IMR-90 (cell line): ENCODE measurements around the gene KMT5C. TPM values are rescaled to one million over a fixed set of nuclear protein-coding genes. Genes with fewer than 3 reads are reported as not detected.

Experiments
- ATAC-seq: fragments of 200-7000 bp; cut with Tn5 transposase; 2 replicates; pipeline ENCODE4 v1.9.1; 2020; ENCODE audit warnings: low read depth, mild to moderate bottlenecking, moderate library complexity
- BruUV-seq: library from RNA; stranded (reverse); fragments of 400-500 nt; replicated peaks from 2 replicates; lab custom pipeline; 2021; lab: Mats Ljungman, UMichigan
- CTCF ChIA-PET: fragments of 300-600 bp; formaldehyde crosslinking; extraction: SDS; loops from one replicate; lab custom pipeline; 2021; ENCODE audit warnings: antibody characterized with exemption; lab: Yijun Ruan, JAX
- POLR2A ChIA-PET: fragments of 300-600 bp; sonication (Branson Sonifier 250); formaldehyde crosslinking; loops from one replicate; lab custom pipeline; 2022; ENCODE audit warnings: antibody characterized with exemption; ENCODE audit not compliant: unreplicated experiment; lab: Charles Lee
- DNase-seq: peaks from one replicate; pipeline ENCODE4 v3.0.0; 2013
- H2AFZ ChIP-seq: replicated peaks from 2 replicates; pipeline ENCODE3; 2013; ENCODE audit warnings: low read length, mild to moderate bottlenecking; ENCODE audit not compliant: poor library complexity
- H2AK5ac ChIP-seq: 2 replicates; pipeline ENCODE4 v1.6.1; 2013; ENCODE audit warnings: low read depth, low read length, inconsistent platforms
- H2AK9ac ChIP-seq: replicated peaks from 2 replicates; pipeline ENCODE3; 2013; ENCODE audit warnings: mild to moderate bottlenecking, low read depth, low read length, moderate library complexity; ENCODE audit not compliant: poor library complexity
- H2BK120ac ChIP-seq: 2 replicates; pipeline ENCODE4 v1.6.1; 2013; ENCODE audit warnings: low read depth, low read length, inconsistent platforms
- H2BK15ac ChIP-seq: 3 replicates; pipeline ENCODE4 v1.6.1; 2013; ENCODE audit warnings: low read depth, low read length, inconsistent platforms
- H2BK20ac ChIP-seq: 2 replicates; pipeline ENCODE4 v1.6.1; 2013; ENCODE audit warnings: low read depth, mild to moderate bottlenecking, inconsistent platforms, low read length, moderate library complexity
- H2BK5ac ChIP-seq: 2 replicates; pipeline ENCODE4 v1.6.1; 2013; ENCODE audit warnings: mild to moderate bottlenecking, low read depth, low read length, inconsistent platforms; ENCODE audit not compliant: poor library complexity, severe bottlenecking
- H3K14ac ChIP-seq: replicated peaks from 2 replicates; pipeline ENCODE4 v1.6.1; 2013; ENCODE audit warnings: low read depth, low read length, inconsistent platforms
- H3K18ac ChIP-seq: 2 replicates; pipeline ENCODE4 v1.6.1; 2013; ENCODE audit warnings: low read depth, low read length, control low read depth
- H3K23ac ChIP-seq: 2 replicates; pipeline ENCODE4 v1.6.1; 2013; ENCODE audit warnings: low read depth, low read length, inconsistent platforms
- H3K27ac ChIP-seq: 2 replicates; pipeline ENCODE4 v1.5.1; 2013; ENCODE audit warnings: mild to moderate bottlenecking, control low read depth, low read length; ENCODE audit not compliant: insufficient read depth
- H3K27me3 ChIP-seq: 2 replicates; pipeline ENCODE4 v1.6.1; 2013; ENCODE audit warnings: low read length; ENCODE audit not compliant: control insufficient read depth, insufficient read depth
- H3K36me3 ChIP-seq: 2 replicates; pipeline ENCODE4 v1.6.1; 2013; ENCODE audit warnings: low read length, mixed read lengths; ENCODE audit not compliant: control insufficient read depth, insufficient read depth
- H3K4ac ChIP-seq: 2 replicates; pipeline ENCODE4 v1.6.1; 2013; ENCODE audit warnings: low read depth, low read length, inconsistent platforms
- H3K4me1 ChIP-seq: 2 replicates; pipeline ENCODE4 v1.6.1; 2013; ENCODE audit warnings: low read length, mixed read lengths; ENCODE audit not compliant: control insufficient read depth, insufficient read depth
- H3K4me2 ChIP-seq: 2 replicates; pipeline ENCODE4 v1.6.1; 2013; ENCODE audit warnings: low read depth, mild to moderate bottlenecking, control low read depth, low read length, moderate library complexity
- H3K4me3 ChIP-seq: 2 replicates; pipeline ENCODE4 v1.5.1; 2013; ENCODE audit warnings: low read depth, mild to moderate bottlenecking, control low read depth, low read length, moderate library complexity; ENCODE audit not compliant: insufficient read depth
- H3K56ac ChIP-seq: 2 replicates; pipeline ENCODE4 v1.6.1; 2013; ENCODE audit warnings: low read length, inconsistent platforms; ENCODE audit not compliant: insufficient read depth; ENCODE audit errors: extremely low read depth
- H3K79me1 ChIP-seq, 2 experiments: 2 replicates each; pipeline ENCODE4 v1.6.1; 2013; ENCODE audit warnings: low read length in 2 of 2, inconsistent platforms in 1 of 2, low read depth in 1 of 2
- H3K9ac ChIP-seq: 2 replicates; pipeline ENCODE4 v1.6.1; 2013; ENCODE audit warnings: low read depth, low read length, control low read depth
- H3K9me1 ChIP-seq: 2 replicates; pipeline ENCODE4 v1.6.1; 2013; ENCODE audit warnings: low read length, inconsistent platforms; ENCODE audit not compliant: insufficient read depth
- H3K9me3 ChIP-seq: 2 replicates; pipeline ENCODE4 v1.6.1; 2013; ENCODE audit warnings: low read length; ENCODE audit not compliant: control insufficient read depth, insufficient read depth
- H4K20me1 ChIP-seq: 2 replicates; pipeline ENCODE4 v1.6.1; 2013; ENCODE audit warnings: low read length, inconsistent platforms; ENCODE audit not compliant: insufficient read depth
- H4K5ac ChIP-seq: 2 replicates; pipeline ENCODE4 v1.6.1; 2013; ENCODE audit warnings: mild to moderate bottlenecking, low read depth, low read length, control low read depth
- H4K8ac ChIP-seq, 2 experiments: 2 replicates each; pipeline ENCODE4 v1.6.1; 2013; ENCODE audit warnings: low read depth in 2 of 2, low read length in 2 of 2, control low read depth in 1 of 2, inconsistent platforms in 1 of 2
- H4K91ac ChIP-seq: 2 replicates; pipeline ENCODE4 v1.6.1; 2013; ENCODE audit warnings: low read depth, low read length, inconsistent platforms; ENCODE audit not compliant: insufficient read depth
- CTCF ChIP-seq: conservative IDR thresholded peaks from 2 replicates; pipeline ENCODE4 v1.5.1; 2012; ENCODE audit warnings: mild to moderate bottlenecking, low read depth, low read length, improper control_type of control experiment
- FOS ChIP-seq: fragments of 150-350 bp; IDR thresholded peaks from 2 replicates; pipeline ENCODE4 v1.6.1; 2016; ENCODE audit warnings: low read depth, low read length
- MAZ ChIP-seq: IDR thresholded peaks from 2 replicates; pipeline ENCODE4 v1.6.1; 2012; ENCODE audit warnings: low read depth, mild to moderate bottlenecking, low read length, improper control_type of control experiment, moderate library complexity, borderline replicate concordance
- WGBS, 2 experiments: methylation state at CpG; one replicate each; pipeline versions ENCODE4 v1.1.5 to v1.1.7; 2013; ENCODE audit warnings: missing lambda C conversion rate in 2 of 2; ENCODE audit not compliant: insufficient read length in 1 of 2; ENCODE audit errors: extremely low coverage in 2 of 2; 5-methylcytosine and 5-hydroxymethylcytosine counted together
- dilution Hi-C: fragments of 300-500 bp; cut with HindIII; formaldehyde crosslinking; loops from one replicate; pipeline ENCODE4 v1.14.3; 2018; ENCODE audit warnings: low sequenced_read_pairs; ENCODE audit not compliant: unreplicated experiment
- in situ Hi-C: fragments of 300-500 bp; cut with MboI; formaldehyde crosslinking; loops from 3 replicates; pipeline ENCODE4 v1.14.3; 2019; ENCODE audit warnings: low sequenced_read_pairs, inconsistent platforms, mixed read lengths
- intact Hi-C: fragments of 100-400 bp; cut with micrococcal nuclease; formaldehyde crosslinking; loops from 2 replicates; pipeline ENCODE4 v1.10.0; 2022
- polyA plus RNA-seq, 3 experiments: library from polyadenylated mRNA; depleted of rRNA; stranded (reverse); fragments of >200 nt; gene quantifications; 2 replicates each; pipeline ENCODE4 v1.2.3, GENCODE V29; 2012; ENCODE audit warnings: low replicate concordance in 1 of 3
- total RNA-seq: library from RNA; depleted of rRNA; stranded (reverse); fragments of >200 nt; gene quantifications from 2 replicates; pipeline ENCODE4 v1.2.3, GENCODE V29; 2012

The KMT5C gene
- total and polyA plus RNA-seq, 2 of the 4 experiments (the other 2 are of a cell fraction), result 1.8 to 5.9 TPM

GRCh38 chr19:55373993-55374757, 34.5 kb downstream of the KMT5C start:
- ChIA-PET POLR2A (no interaction called here), CTCF (no interaction called here)
- H3K4me2 ChIP-seq, result peak overlapping the region; percentile 38
- no peak overlapping the region for H3K4me3 ChIP-seq
- WGBS, 2 experiments, result 6% methylated on average over 12 of the region's 31 CpGs; no CpG with 5 or more reads in 1 of the 2 experiments
- H3K27me3 ChIP-seq, result no peaks in the 10 kb centered on the region
- H3K14ac ChIP-seq, result peak overlapping the region; percentile 95
- no peaks in the 10 kb centered on the region for H3K9me3 ChIP-seq
- peak overlapping the region; percentile 91 for H3K18ac ChIP-seq
- H3K4me1 ChIP-seq, result peaks cover 36% of the 10 kb centered on the region
- peak overlapping the region; percentile 98 for H2AK5ac ChIP-seq
- peaks cover 5 to 26% of the 10 kb centered on the region in 2 experiments; a peak in 3 of 4 replicates for H3K79me1 ChIP-seq
- no peaks in the 10 kb centered on the region for H3K36me3 ChIP-seq
- peaks cover 7% of the 10 kb centered on the region for H4K20me1 ChIP-seq
- peak overlapping the region; percentile 96 for H3K4ac ChIP-seq
- ATAC-seq (peak; percentile 12), DNase-seq (peak; percentile 74)
- peak overlapping the region; percentile 98 for H4K5ac ChIP-seq
- in situ Hi-C loops (no loop called here), dilution Hi-C loops (no loop called here), intact Hi-C loops (no loop called here)
- peak overlapping the region; percentile 91 for H2BK120ac ChIP-seq
- H3K9me1 ChIP-seq, result peaks cover 13% of the 10 kb centered on the region; the same call in 1 of the 2 replicates
- H3K27ac ChIP-seq, result peak overlapping the region; percentile 96
- H2AFZ ChIP-seq, result peak overlapping the region; percentile 93
- H4K91ac ChIP-seq, result peak overlapping the region; percentile 98
- H3K23ac ChIP-seq, result peak overlapping the region; percentile 94
- TF ChIP-seq MAZ (peak; percentile 70), CTCF (no peak), FOS (peak; percentile 34; the same call in 1 of the 2 replicates)
- H2BK20ac ChIP-seq, result peak overlapping the region; percentile 89
- BruUV-seq, result no TSS peak
- H2BK5ac ChIP-seq, result peak overlapping the region; percentile 96
- H3K56ac ChIP-seq, result peak overlapping the region; percentile 72
- H3K9ac ChIP-seq, result peak overlapping the region; percentile 58
- H2AK9ac ChIP-seq, result peak overlapping the region; percentile 95
- peak overlapping the region; percentile 69; the same call in 1 of the 3 replicates for H2BK15ac ChIP-seq
- peak overlapping the region; percentile 82 to 86 for H4K8ac ChIP-seq
